ENCODE results near the gene LILRA2. TPM values are rescaled to one million over a fixed set of nuclear protein-coding genes. Genes with fewer than 3 reads are reported as not detected.

The LILRA2 gene
- total and polyA plus RNA-seq, 2 of the 8 experiments (the other 6 are each of a cell fraction or from before 2014, with no cell fraction given), result not detected

GRCh38 chr19:54614726-54615125, 41.1 kb downstream of the LILRA2 start:
- FAIRE-seq, result no peak

More at GRCh38 chr19:54614726-54615125, 41.1 kb downstream of the LILRA2 start:
- H3K4me2 ChIP-seq (ENCODE audit: insufficient read depth in 1 of 2, low read depth in 2 of 2, low read length in 2 of 2), result no peak overlapping the region
- no peak overlapping the region for H3K56ac ChIP-seq (replicated peaks; ENCODE audit: insufficient read length, low read depth, low read length)
- H2AFZ ChIP-seq (ENCODE audit: low read length), result no peak overlapping the region
- H3K9ac ChIP-seq (replicated peaks in 1 of 4; ENCODE audit: extremely low read depth in 1 of 4, low read depth in 3 of 4, low read length in 3 of 4), result no peak overlapping the region
- no peaks in the 10 kb centered on the region for H3K4me1 ChIP-seq (replicated peaks in 1 of 4; ENCODE audit: control insufficient read depth in 3 of 4, insufficient read depth in 4 of 4, low read length in 3 of 4)
- H2AK5ac ChIP-seq (ENCODE audit: low read depth, low read length), result no peak overlapping the region
- no peak overlapping the region for H4K8ac ChIP-seq (ENCODE audit: extremely low read depth, insufficient read depth, low read length)
- CTCF ChIA-PET (ENCODE audit: partially characterized antibody), result no interaction called here
- H2BK15ac ChIP-seq (ENCODE audit: low read length), result no peak overlapping the region
- no peak overlapping the region for H4K5ac ChIP-seq (ENCODE audit: insufficient read length, low read depth, low read length)
- H3K9me3 ChIP-seq (ENCODE audit: insufficient read depth in 2 of 2, low read depth in 1 of 2, low read length in 1 of 2), result peaks cover 31 to 48% of the 10 kb centered on the region in 2 experiments
- no peak overlapping the region for H3K18ac ChIP-seq (ENCODE audit: extremely low read depth, low read length)
- H2BK5ac ChIP-seq (ENCODE audit: low read depth, low read length), result no peak overlapping the region
- H3K4ac ChIP-seq (replicated peaks; ENCODE audit: insufficient read length, low read depth, low read length), result no peak overlapping the region
- POLR2A ChIA-PET (ENCODE audit: partially characterized antibody), result no interaction called here
- no peaks in the 10 kb centered on the region for H3K79me2 ChIP-seq (ENCODE audit: control insufficient read depth in 1 of 2, insufficient read depth in 2 of 2, low read length in 2 of 2)
- no peak for DNase-seq (ENCODE audit: low read depth in 1 of 2, low spot score in 2 of 2)
- no peaks in the 10 kb centered on the region for H3K27me3 ChIP-seq (replicated peaks in 1 of 4; ENCODE audit: control insufficient read depth in 3 of 4, extremely low read depth in 1 of 4, insufficient read depth in 3 of 4, low read length in 3 of 4)
- H4K20me1 ChIP-seq (replicated peaks in 1 of 2; ENCODE audit: control insufficient read depth in 1 of 2, insufficient read depth in 2 of 2, low read length in 2 of 2), result no peaks in the 10 kb centered on the region
- 87% methylated on average over 1 of the region's 1 CpG; no CpG with 5 or more reads in 1 of the 2 experiments for WGBS, 2 experiments (ENCODE audit: extremely low coverage in 1 of 2, insufficient coverage in 1 of 2, insufficient read length in 1 of 2, insufficient replicate concordance in 2 of 2, low coverage in 1 of 2, low lambda C conversion rate in 2 of 2, missing lambda C conversion rate in 1 of 2)
- no peaks in the 10 kb centered on the region for H3K23me2 ChIP-seq (ENCODE audit: low read depth, low read length)
- H4K91ac ChIP-seq (replicated peaks; ENCODE audit: insufficient read length, low read length), result no peak overlapping the region
- no peak overlapping the region for H2BK20ac ChIP-seq (ENCODE audit: low read length)
- TF ChIP-seq EP300 (IDR thresholded peaks at IDR 0.05; ENCODE audit: borderline replicate concordance in 1 of 2, low read depth in 2 of 2, low read length in 2 of 2) (no peak), RBBP5 (IDR thresholded peaks at IDR 0.05; ENCODE audit: borderline replicate concordance, low read depth, low read length) (no peak), CTBP2 (IDR thresholded peaks at IDR 0.05; ENCODE audit: borderline replicate concordance, insufficient read depth, insufficient read length, low read length) (no peak), SIX5 (IDR thresholded peaks at IDR 0.05; ENCODE audit: low read depth, low read length) (no peak), TBP (IDR thresholded peaks at IDR 0.05; ENCODE audit: low read depth, low read length) (no peak), RNF2 (IDR thresholded peaks at IDR 0.05; ENCODE audit: borderline replicate concordance, low read depth, low read length, missing control alignments, poor library complexity, severe bottlenecking) (no peak), USF2 (IDR thresholded peaks at IDR 0.05; ENCODE audit: low read length) (no peak), SAP30 (IDR thresholded peaks at IDR 0.05; ENCODE audit: insufficient read depth, insufficient replicate concordance, low read length) (no peak), SP4 (IDR thresholded peaks at IDR 0.05; ENCODE audit: low read length) (no peak), RXRA (IDR thresholded peaks at IDR 0.05; ENCODE audit: insufficient read depth, low read depth, low read length) (no peak), ZNF274 (IDR thresholded peaks at IDR 0.05; ENCODE audit: borderline replicate concordance, extremely low read depth, low read length) (no peak)
- H3K79me1 ChIP-seq (ENCODE audit: low read depth, low read length), result no peaks in the 10 kb centered on the region
- H2BK120ac ChIP-seq (replicated peaks; ENCODE audit: low read depth, low read length), result no peak overlapping the region
- no peak overlapping the region for H3K27ac ChIP-seq (ENCODE audit: low read depth, low read length)
- H2BK12ac ChIP-seq (ENCODE audit: low read depth, low read length), result no peak overlapping the region
- no peaks in the 10 kb centered on the region for H3K36me3 ChIP-seq (ENCODE audit: control insufficient read depth in 2 of 4, insufficient read depth in 4 of 4, low read length in 3 of 4)
- no peak overlapping the region for H3K14ac ChIP-seq (ENCODE audit: insufficient read length)
- H3K4me3 ChIP-seq (ENCODE audit: extremely low read depth in 1 of 4, insufficient read depth in 2 of 4, low read depth in 3 of 4, low read length in 4 of 4), result no peak overlapping the region
- H3K23ac ChIP-seq (ENCODE audit: insufficient read length), result no peak overlapping the region

Data from H1 (cell line).